ENCODE results near the gene RNF169. TPM values are rescaled to one million over a fixed set of nuclear protein-coding genes. Genes with fewer than 3 reads are reported as not detected.

The RNF169 gene
- total RNA-seq, 3 donors from 2014 or later: 16.5 to 36.1 (median 27.2) TPM

DNA sequence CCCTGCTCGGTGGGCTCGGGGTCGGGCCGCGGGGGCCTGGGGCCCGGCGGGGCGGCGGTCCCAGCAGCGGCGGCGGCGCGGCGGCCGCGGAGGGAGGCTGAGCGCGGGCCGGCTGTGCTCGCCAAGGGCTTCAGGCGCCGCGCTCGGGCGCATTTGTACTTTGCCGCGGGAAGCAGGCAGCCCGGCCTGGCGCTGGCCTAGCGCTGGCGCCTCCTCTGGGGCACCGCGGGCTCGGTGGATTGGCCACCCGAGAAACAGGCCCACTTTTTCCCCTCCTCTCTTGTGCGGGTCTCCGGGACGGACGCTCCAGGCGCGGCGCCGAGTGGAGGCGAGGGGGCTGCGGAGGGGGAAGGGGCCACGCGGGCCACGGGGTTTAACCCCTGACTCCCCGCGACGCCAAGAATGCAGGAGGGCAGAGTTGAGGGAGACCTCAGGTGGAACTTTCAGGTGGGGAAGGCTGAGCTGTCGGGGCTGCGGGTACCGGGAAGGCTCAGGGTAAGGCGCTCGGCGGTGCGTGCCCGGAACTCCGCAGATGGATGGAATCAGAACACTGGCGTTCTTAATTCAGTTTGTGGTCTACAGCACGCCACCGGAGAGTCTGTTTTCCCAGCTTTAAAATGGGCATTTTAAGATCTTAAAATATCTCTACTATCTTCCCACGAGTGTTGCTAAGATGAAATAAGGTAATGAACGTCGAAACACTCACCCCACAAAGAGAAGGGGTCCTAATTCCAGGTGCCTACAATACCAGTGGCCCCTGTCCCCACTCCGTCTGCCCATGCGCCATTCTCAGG, 17.2 kb upstream of the RNF169 start, which contains the start of gene CHRDL2:
CHRDL2 (minus strand) TSS at position 126 of the 794 bp plus-strand sequence. CDS start 538 bp downstream, outside the sequence.
- Histone ChIP-seq H3K4me1 (peaks cover 0 to 3% of the 10 kb centered on the region in 2 donors), H3K27ac (no peak within 1 kb of the TSS), H3K36me3 (no peaks in the 10 kb centered on the region), H3K4me3 (peak within 1 kb of the TSS in 2 of 3 donors; percentile 40 to 64), H3K27me3 (peaks cover 5 to 50% of the 10 kb centered on the region in 2 donors), H3K9me3 (no peaks in the 10 kb centered on the region)
- TF ChIP-seq, protein P1, sequence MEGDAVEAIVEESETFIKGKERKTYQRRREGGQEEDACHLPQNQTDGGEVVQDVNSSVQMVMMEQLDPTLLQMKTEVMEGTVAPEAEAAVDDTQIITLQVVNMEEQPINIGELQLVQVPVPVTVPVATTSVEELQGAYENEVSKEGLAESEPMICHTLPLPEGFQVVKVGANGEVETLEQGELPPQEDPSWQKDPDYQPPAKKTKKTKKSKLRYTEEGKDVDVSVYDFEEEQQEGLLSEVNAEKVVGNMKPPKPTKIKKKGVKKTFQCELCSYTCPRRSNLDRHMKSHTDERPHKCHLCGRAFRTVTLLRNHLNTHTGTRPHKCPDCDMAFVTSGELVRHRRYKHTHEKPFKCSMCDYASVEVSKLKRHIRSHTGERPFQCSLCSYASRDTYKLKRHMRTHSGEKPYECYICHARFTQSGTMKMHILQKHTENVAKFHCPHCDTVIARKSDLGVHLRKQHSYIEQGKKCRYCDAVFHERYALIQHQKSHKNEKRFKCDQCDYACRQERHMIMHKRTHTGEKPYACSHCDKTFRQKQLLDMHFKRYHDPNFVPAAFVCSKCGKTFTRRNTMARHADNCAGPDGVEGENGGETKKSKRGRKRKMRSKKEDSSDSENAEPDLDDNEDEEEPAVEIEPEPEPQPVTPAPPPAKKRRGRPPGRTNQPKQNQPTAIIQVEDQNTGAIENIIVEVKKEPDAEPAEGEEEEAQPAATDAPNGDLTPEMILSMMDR (IDR thresholded peaks at IDR 0.05): no peak
- no peak for TF ChIP-seq POLR2A (IDR thresholded peaks at IDR 0.05)
- no peak for TF ChIP-seq POLR2AphosphoS5 (IDR thresholded peaks at IDR 0.05)
- no peak for DNase-seq (ENCODE audit: low spot score in 2 of 2)
- intact Hi-C loops (cut with DNase I; ENCODE audit: low total_unique reads): no loop called here

DNA sequence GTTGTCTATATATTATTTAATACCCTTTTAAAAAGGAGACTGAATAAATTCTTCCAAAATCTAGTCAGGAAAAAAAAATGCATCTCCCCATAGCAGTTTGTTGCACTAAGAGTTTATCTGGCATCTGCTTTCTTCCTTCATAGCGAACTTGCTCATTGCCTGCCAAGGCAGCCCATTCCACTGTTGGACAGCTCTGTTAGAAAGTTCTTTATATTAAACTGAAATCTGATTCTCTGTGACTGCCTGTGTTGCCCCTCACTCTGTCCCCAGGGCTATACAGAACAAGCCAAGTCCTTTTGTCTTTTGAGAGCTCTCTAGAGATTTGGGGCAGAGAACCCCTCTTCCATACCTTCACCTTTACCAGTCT, 14.1 kb upstream of the RNF169 start:
- DNase-seq (ENCODE audit: low spot score in 2 of 2): no peak
- Histone ChIP-seq H3K36me3 (no peaks in the 10 kb centered on the region), H3K4me1 (peaks cover 0 to 3% of the 10 kb centered on the region in 2 donors), H3K27me3 (peaks cover 5 to 47% of the 10 kb centered on the region in 2 donors), H3K27ac (no peak overlapping the region), H3K9me3 (no peaks in the 10 kb centered on the region), H3K4me3 (no peak overlapping the region)
- intact Hi-C loops (cut with DNase I; ENCODE audit: low total_unique reads): no loop called here
- TF ChIP-seq, protein P1 (IDR thresholded peaks at IDR 0.05): no peak
- TF ChIP-seq POLR2A (IDR thresholded peaks at IDR 0.05): no peak
- TF ChIP-seq POLR2AphosphoS5 (IDR thresholded peaks at IDR 0.05): no peak

DNA sequence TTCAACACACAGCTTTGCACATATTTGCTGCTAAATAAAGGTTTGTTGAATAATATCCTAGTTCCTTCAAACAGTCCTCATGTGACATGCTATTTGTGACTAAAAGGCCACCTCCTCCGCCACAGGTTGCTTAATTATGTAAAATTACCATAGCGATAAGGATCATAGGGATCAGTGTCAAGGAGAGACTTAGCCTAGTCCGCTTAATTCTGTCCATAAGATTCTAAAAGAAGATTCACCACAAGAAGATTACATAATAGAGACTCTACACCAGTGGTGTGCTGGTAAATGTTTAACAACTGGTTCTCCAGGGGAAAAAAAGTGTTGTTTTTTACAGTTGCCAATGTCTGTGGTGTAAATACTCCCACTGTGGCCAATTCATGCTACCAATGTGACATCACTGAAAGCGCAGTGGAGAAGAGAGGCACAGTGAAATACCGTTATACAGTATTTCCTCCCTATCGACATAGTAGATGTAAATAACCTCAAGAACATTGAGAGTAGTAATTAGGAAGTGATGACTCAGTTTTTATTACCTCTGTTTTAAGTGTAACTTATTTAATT, 13.2 kb upstream of the RNF169 start:
- peaks cover 5 to 41% of the 10 kb centered on the region in 2 donors for H3K27me3 ChIP-seq
- intact Hi-C loops (cut with DNase I; ENCODE audit: low total_unique reads): no loop called here
- TF ChIP-seq, protein P1 (IDR thresholded peaks at IDR 0.05): no peak
- no peak for TF ChIP-seq POLR2AphosphoS5 (IDR thresholded peaks at IDR 0.05)
- no peak for TF ChIP-seq POLR2A (IDR thresholded peaks at IDR 0.05)

DNA sequence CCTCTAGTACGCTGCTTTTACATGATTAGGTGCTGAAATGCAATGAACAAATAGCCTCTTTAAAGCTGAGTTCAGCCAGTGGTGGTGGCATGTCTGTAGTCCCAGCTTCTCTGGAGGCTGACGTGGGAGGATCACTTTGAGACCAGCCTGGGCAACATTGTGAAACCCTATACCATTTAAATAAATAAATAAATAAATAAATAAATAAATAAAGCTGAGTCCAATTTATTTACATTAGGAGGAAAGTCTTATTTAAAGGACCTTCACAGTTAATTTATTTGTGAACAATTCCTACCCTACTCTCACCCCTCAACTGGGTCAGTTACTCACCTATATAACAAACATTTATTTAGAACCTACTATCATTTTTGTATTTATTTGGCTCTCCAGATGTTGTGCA, 12.6 kb upstream of the RNF169 start:
- no peaks in the 10 kb centered on the region for H3K9me3 ChIP-seq
- peaks cover 5 to 35% of the 10 kb centered on the region in 2 donors for H3K27me3 ChIP-seq
- H3K36me3 ChIP-seq: no peaks in the 10 kb centered on the region
- no peak overlapping the region for H3K4me3 ChIP-seq
- DNase-seq (ENCODE audit: low spot score in 2 of 2): no peak
- H3K4me1 ChIP-seq: peaks cover 0 to 3% of the 10 kb centered on the region in 2 donors
- TF ChIP-seq, protein P1 (IDR thresholded peaks at IDR 0.05): no peak
- TF ChIP-seq POLR2A (IDR thresholded peaks at IDR 0.05): no peak
- TF ChIP-seq POLR2AphosphoS5 (IDR thresholded peaks at IDR 0.05): no peak
- intact Hi-C loops (cut with DNase I; ENCODE audit: low total_unique reads): no loop called here
- H3K27ac ChIP-seq: no peak overlapping the region

More for the DNA sequence above, 13.2 kb upstream of the RNF169 start:
- Histone ChIP-seq H3K36me3 (no peaks in the 10 kb centered on the region), H3K4me3 (no peak overlapping the region), H3K9me3 (no peaks in the 10 kb centered on the region), H3K4me1 (peaks cover 0 to 3% of the 10 kb centered on the region in 2 donors), H3K27ac (no peak overlapping the region)
- no peak for DNase-seq (ENCODE audit: low spot score in 2 of 2)

All from breast epithelium (tissue), 4 donors.